Osteocyte (in vitro differentiated cells): ENCODE measurements around the gene FAM3D. TPM values are rescaled to one million over a fixed set of nuclear protein-coding genes. Genes with fewer than 3 reads are reported as not detected.

Experiments
- DNase-seq: peaks from one replicate; pipeline ENCODE4 v3.0.0; 2021; ENCODE audit warnings: mixed read lengths; ENCODE audit not compliant: unreplicated experiment; ENCODE audit errors: extremely low spot score
- H3K27ac Mint-ChIP-seq: one replicate; pipeline ENCODE4 v1.8.0; 2021; ENCODE audit warnings: mild to moderate bottlenecking, mixed read lengths; ENCODE audit not compliant: unreplicated experiment
- H3K27me3 Mint-ChIP-seq: one replicate; pipeline ENCODE4 v1.8.0; 2021; ENCODE audit warnings: mixed read lengths; ENCODE audit not compliant: unreplicated experiment
- H3K36me3 Mint-ChIP-seq: one replicate; pipeline ENCODE4 v1.8.0; 2021; ENCODE audit warnings: mixed read lengths; ENCODE audit not compliant: unreplicated experiment
- H3K4me1 Mint-ChIP-seq: one replicate; pipeline ENCODE4 v1.8.0; 2021; ENCODE audit warnings: mixed read lengths; ENCODE audit not compliant: unreplicated experiment
- H3K4me3 Mint-ChIP-seq: one replicate; pipeline ENCODE4 v1.8.0; 2021; ENCODE audit warnings: mild to moderate bottlenecking, moderate library complexity, mixed read lengths; ENCODE audit not compliant: unreplicated experiment
- H3K9me3 Mint-ChIP-seq: one replicate; pipeline ENCODE4 v1.8.0; 2021; ENCODE audit warnings: mixed read lengths; ENCODE audit not compliant: unreplicated experiment
- CTCF ChIP-seq: fragments of 200-600 bp; sonication (generic); IDR thresholded peaks from 2 replicates; pipeline ENCODE4 v1.5.0; 2021; ENCODE audit warnings: antibody characterized with exemption, mild to moderate bottlenecking, moderate library complexity
- total RNA-seq: library from RNA; stranded (reverse); gene quantifications from 2 replicates; pipeline ENCODE4 v1.2.1, GENCODE V29; 2021

Gene FAM3D
- total RNA-seq, 1 donor from 2014 or later, result not detected

GRCh38 chr3:58621086-58621830 is 45.3 kb downstream of the FAM3D start:
- Mint-ChIP-seq H3K4me1 (peaks cover 37% of the 10 kb centered on the region), H3K4me3 (no peak overlapping the region), H3K36me3 (no peaks in the 10 kb centered on the region), H3K27ac (no peak overlapping the region), H3K27me3 (no peaks in the 10 kb centered on the region), H3K9me3 (no peaks in the 10 kb centered on the region)
- DNase-seq, result no peak
- TF ChIP-seq CTCF, result no peak

GRCh38 chr3:58620421-58620820 is 46.2 kb downstream of the FAM3D start:
- no peaks in the 10 kb centered on the region for H3K27me3 Mint-ChIP-seq
- DNase-seq, result no peak
- H3K9me3 Mint-ChIP-seq, result no peaks in the 10 kb centered on the region
- no peak overlapping the region for H3K4me3 Mint-ChIP-seq
- no peak for TF ChIP-seq CTCF
- no peak overlapping the region for H3K27ac Mint-ChIP-seq
- peaks cover 33% of the 10 kb centered on the region for H3K4me1 Mint-ChIP-seq
- H3K36me3 Mint-ChIP-seq, result no peaks in the 10 kb centered on the region

GRCh38 chr3:58617338-58617761 is 49.2 kb downstream of the FAM3D start:
- TF ChIP-seq CTCF, result no peak
- H3K4me1 Mint-ChIP-seq, result peaks cover 28% of the 10 kb centered on the region
- no peaks in the 10 kb centered on the region for H3K27me3 Mint-ChIP-seq
- no peaks in the 10 kb centered on the region for H3K36me3 Mint-ChIP-seq
- H3K27ac Mint-ChIP-seq, result peak overlapping the region; percentile 78
- H3K4me3 Mint-ChIP-seq, result no peak overlapping the region
- DNase-seq, result no peak
- no peaks in the 10 kb centered on the region for H3K9me3 Mint-ChIP-seq

GRCh38 chr3:58613236-58614132 is 53.1 kb downstream of the FAM3D start:
- Mint-ChIP-seq H3K27ac (no peak overlapping the region), H3K36me3 (no peaks in the 10 kb centered on the region), H3K4me1 (peaks cover 16% of the 10 kb centered on the region), H3K27me3 (no peaks in the 10 kb centered on the region), H3K4me3 (no peak overlapping the region), H3K9me3 (no peaks in the 10 kb centered on the region)
- no peak for TF ChIP-seq CTCF
- DNase-seq, result no peak

- Mint-ChIP-seq H3K27ac (no peak overlapping the region), H3K4me3 (no peak overlapping the region), H3K4me1 (peaks cover 11% of the 10 kb centered on the region), H3K27me3 (no peaks in the 10 kb centered on the region), H3K36me3 (no peaks in the 10 kb centered on the region), H3K9me3 (no peaks in the 10 kb centered on the region)
- TF ChIP-seq CTCF, result no peak
- no peak for DNase-seq
Measured at GRCh38 chr3:58612830-58613229, 53.7 kb downstream of the FAM3D start.
